Measurements from ENCODE around the gene CACNA1C.

- TF ChIP-seq POLR2A (IDR thresholded peaks at IDR 0.05): no peak
- no peak for TF ChIP-seq CTCF (IDR thresholded peaks at IDR 0.05)
Measured at GRCh38 chr12:2136901-2137300, 84.1 kb downstream of the CACNA1C start.
